ENCODE results near the gene ZBTB7C.

DNA sequence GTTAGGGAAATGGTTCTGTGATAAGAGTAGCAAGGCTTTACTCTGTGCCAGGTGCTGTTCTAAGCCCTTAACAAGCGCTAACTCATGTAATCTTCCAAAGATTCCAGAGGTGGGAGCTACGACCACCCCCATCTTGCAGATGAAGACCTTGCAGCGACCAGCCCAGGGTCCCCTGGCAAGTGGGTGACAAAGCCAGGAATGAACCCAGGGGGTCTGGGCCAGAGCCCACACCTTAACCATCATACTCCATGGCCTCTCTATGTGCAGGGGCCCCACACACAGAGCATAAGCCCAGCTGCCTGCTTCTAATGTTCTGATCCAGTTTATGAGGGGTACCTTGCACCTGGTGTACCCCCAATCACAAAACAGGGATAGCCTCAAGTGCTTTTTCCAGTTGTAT lies 105.3 kb downstream of the ZBTB7C start:
- TF ChIP-seq YY2 (tag by site-specific recombination; IDR thresholded peaks at IDR 0.05): no peak
- TF ChIP-seq, protein P1, sequence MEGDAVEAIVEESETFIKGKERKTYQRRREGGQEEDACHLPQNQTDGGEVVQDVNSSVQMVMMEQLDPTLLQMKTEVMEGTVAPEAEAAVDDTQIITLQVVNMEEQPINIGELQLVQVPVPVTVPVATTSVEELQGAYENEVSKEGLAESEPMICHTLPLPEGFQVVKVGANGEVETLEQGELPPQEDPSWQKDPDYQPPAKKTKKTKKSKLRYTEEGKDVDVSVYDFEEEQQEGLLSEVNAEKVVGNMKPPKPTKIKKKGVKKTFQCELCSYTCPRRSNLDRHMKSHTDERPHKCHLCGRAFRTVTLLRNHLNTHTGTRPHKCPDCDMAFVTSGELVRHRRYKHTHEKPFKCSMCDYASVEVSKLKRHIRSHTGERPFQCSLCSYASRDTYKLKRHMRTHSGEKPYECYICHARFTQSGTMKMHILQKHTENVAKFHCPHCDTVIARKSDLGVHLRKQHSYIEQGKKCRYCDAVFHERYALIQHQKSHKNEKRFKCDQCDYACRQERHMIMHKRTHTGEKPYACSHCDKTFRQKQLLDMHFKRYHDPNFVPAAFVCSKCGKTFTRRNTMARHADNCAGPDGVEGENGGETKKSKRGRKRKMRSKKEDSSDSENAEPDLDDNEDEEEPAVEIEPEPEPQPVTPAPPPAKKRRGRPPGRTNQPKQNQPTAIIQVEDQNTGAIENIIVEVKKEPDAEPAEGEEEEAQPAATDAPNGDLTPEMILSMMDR (tag by site-specific recombination; IDR thresholded peaks at IDR 0.05): no peak
- TF ChIP-seq, protein P2, sequence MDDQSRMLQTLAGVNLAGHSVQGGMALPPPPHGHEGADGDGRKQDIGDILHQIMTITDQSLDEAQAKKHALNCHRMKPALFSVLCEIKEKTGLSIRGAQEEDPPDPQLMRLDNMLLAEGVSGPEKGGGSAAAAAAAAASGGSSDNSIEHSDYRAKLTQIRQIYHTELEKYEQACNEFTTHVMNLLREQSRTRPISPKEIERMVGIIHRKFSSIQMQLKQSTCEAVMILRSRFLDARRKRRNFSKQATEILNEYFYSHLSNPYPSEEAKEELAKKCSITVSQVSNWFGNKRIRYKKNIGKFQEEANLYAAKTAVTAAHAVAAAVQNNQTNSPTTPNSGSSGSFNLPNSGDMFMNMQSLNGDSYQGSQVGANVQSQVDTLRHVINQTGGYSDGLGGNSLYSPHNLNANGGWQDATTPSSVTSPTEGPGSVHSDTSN (CRISPR knock-in tag; IDR thresholded peaks at IDR 0.05): no peak
- no peak for TF ChIP-seq ZNF837 (tag by site-specific recombination; IDR thresholded peaks at IDR 0.05)
- TF ChIP-seq ZNF2 (tag by site-specific recombination; IDR thresholded peaks at IDR 0.05): no peak
- no peak for TF ChIP-seq YY1 (tag by site-specific recombination; IDR thresholded peaks at IDR 0.05)
- no peak for TF ChIP-seq HOXC10 (CRISPR knock-in tag; IDR thresholded peaks at IDR 0.05)
- TF ChIP-seq ZBTB7A (tag by site-specific recombination; IDR thresholded peaks at IDR 0.05; ENCODE audit: low read depth): no peak
- TF ChIP-seq ZSCAN30 (tag by site-specific recombination; IDR thresholded peaks at IDR 0.05): no peak
- TF ChIP-seq ZNF335 (tag by site-specific recombination; conservative IDR thresholded peaks at IDR 0.05): no peak
